H1 (cell line): ENCODE measurements around the gene MLLT6. TPM values are rescaled to one million over a fixed set of nuclear protein-coding genes. Genes with fewer than 3 reads are reported as not detected.

Experiments
- CTCF ChIA-PET: fragments of 300-600 bp; sonication (Branson Sonifier 250); formaldehyde crosslinking; loops from one replicate; lab custom pipeline; 2021; ENCODE audit not compliant: partially characterized antibody; lab: Charles Lee
- POLR2A ChIA-PET: fragments of 300-600 bp; sonication (Branson Sonifier 250); formaldehyde crosslinking; loops from one replicate; lab custom pipeline; 2021; ENCODE audit warnings: inconsistent platforms; ENCODE audit not compliant: partially characterized antibody; lab: Charles Lee
- DNase-seq, 2 experiments: peaks; one replicate each; pipeline versions ENCODE4 v3.0.0 to v3.0.0-alpha.2; 2010 to 2022; ENCODE audit warnings: low spot score in 2 of 2, low read depth in 1 of 2, mixed read lengths in 1 of 2
- FAIRE-seq: peaks from 2 replicates; lab custom pipeline; 2011; peaks lifted over from hg19 to GRCh38; lab: Jason Lieb, UNC
- H2AFZ ChIP-seq: 2 replicates; pipeline ENCODE4 v1.8.1; 2012; ENCODE audit warnings: low read length, inconsistent platforms
- H2AK5ac ChIP-seq: 2 replicates; pipeline ENCODE4 v1.6.1; 2013; ENCODE audit warnings: low read depth, low read length
- H2BK120ac ChIP-seq: replicated peaks from 2 replicates; pipeline ENCODE3; 2013; ENCODE audit warnings: low read depth, low read length, inconsistent platforms
- H2BK12ac ChIP-seq: 2 replicates; pipeline ENCODE4 v1.6.1; 2013; ENCODE audit warnings: low read depth, low read length
- H2BK15ac ChIP-seq: 2 replicates; pipeline ENCODE4 v1.6.1; 2013; ENCODE audit warnings: low read length
- H2BK20ac ChIP-seq: 2 replicates; pipeline ENCODE4 v1.6.1; 2013; ENCODE audit warnings: low read length
- H2BK5ac ChIP-seq: 2 replicates; pipeline ENCODE4 v1.6.1; 2013; ENCODE audit warnings: low read depth, low read length
- H3K14ac ChIP-seq: 2 replicates; pipeline ENCODE4 v1.6.1; 2013; ENCODE audit warnings: inconsistent platforms; ENCODE audit not compliant: insufficient read length
- H3K18ac ChIP-seq: 2 replicates; pipeline ENCODE4 v1.6.1; 2013; ENCODE audit warnings: low read length; ENCODE audit errors: extremely low read depth
- H3K23ac ChIP-seq: 2 replicates; pipeline ENCODE4 v1.6.1; 2013; ENCODE audit warnings: inconsistent platforms; ENCODE audit not compliant: insufficient read length
- H3K23me2 ChIP-seq: 2 replicates; pipeline ENCODE4 v1.6.1; 2013; ENCODE audit warnings: low read depth, low read length
- H3K27ac ChIP-seq: 2 replicates; pipeline ENCODE4 v1.6.1; 2011; ENCODE audit warnings: low read depth, low read length, inconsistent platforms
- H3K27me3 ChIP-seq, 4 experiments: replicated peaks in 1 of 4; 1 replicate in 1 of 4; 2 replicates in 3 of 4; pipeline versions ENCODE4 v1.6.1 to v1.8.1; 2011 to 2013; ENCODE audit warnings: low read length in 3 of 4, mild to moderate bottlenecking in 3 of 4, inconsistent platforms in 2 of 4, mixed read lengths in 2 of 4, moderate library complexity in 1 of 4; ENCODE audit not compliant: control insufficient read depth in 3 of 4, insufficient read depth in 3 of 4; ENCODE audit errors: extremely low read depth in 1 of 4
- H3K36me3 ChIP-seq, 4 experiments: 2 replicates each; pipeline versions ENCODE4 v1.6.1 to v1.8.1; 2011 to 2013; ENCODE audit warnings: mild to moderate bottlenecking in 4 of 4, low read length in 3 of 4, moderate library complexity in 2 of 4, control low read depth in 1 of 4, inconsistent platforms in 1 of 4; ENCODE audit not compliant: insufficient read depth in 4 of 4, control insufficient read depth in 2 of 4
- H3K4ac ChIP-seq: replicated peaks from 2 replicates; pipeline ENCODE3; 2013; ENCODE audit warnings: low read length, low read depth, mixed read lengths, inconsistent platforms; ENCODE audit not compliant: insufficient read length
- H3K4me1 ChIP-seq, 4 experiments: replicated peaks in 1 of 4; 1 replicate in 1 of 4; 2 replicates in 3 of 4; pipeline versions ENCODE4 v1.6.1 to v1.8.1; 2011 to 2013; ENCODE audit warnings: low read length in 3 of 4, inconsistent platforms in 2 of 4, mixed read lengths in 1 of 4; ENCODE audit not compliant: insufficient read depth in 4 of 4, control insufficient read depth in 3 of 4
- H3K4me2 ChIP-seq, 2 experiments: 2 replicates each; pipeline versions ENCODE4 v1.6.1 to v1.8.1; 2011 to 2013; ENCODE audit warnings: low read depth in 2 of 2, low read length in 2 of 2, control low read depth in 1 of 2, inconsistent platforms in 1 of 2, mild to moderate bottlenecking in 1 of 2; ENCODE audit not compliant: insufficient read depth in 1 of 2
- H3K4me3 ChIP-seq, 4 experiments: fragments of 200-600, 300-600 bp in 1 of 4; sonication (generic), shearing (Covaris generic), sonication (Bioruptor Twin) in 1 of 4; 2 replicates each; pipeline versions ENCODE4 v1.5.1 to v1.8.1; 2011 to 2016; ENCODE audit warnings: low read length in 4 of 4, low read depth in 3 of 4, control low read depth in 2 of 4, inconsistent platforms in 2 of 4, mild to moderate bottlenecking in 2 of 4, mixed read lengths in 1 of 4, moderate library complexity in 1 of 4; ENCODE audit not compliant: insufficient read depth in 2 of 4; ENCODE audit errors: extremely low read depth in 1 of 4
- H3K56ac ChIP-seq: replicated peaks from 2 replicates; pipeline ENCODE3; 2013; ENCODE audit warnings: low read depth, mild to moderate bottlenecking, mixed read lengths, low read length, inconsistent platforms; ENCODE audit not compliant: insufficient read length
- H3K79me1 ChIP-seq: 2 replicates; pipeline ENCODE4 v1.6.1; 2013; ENCODE audit warnings: low read depth, low read length, control low read depth
- H3K79me2 ChIP-seq, 2 experiments: 2 replicates each; pipeline versions ENCODE4 v1.6.1 to v1.8.1; 2012 to 2013; ENCODE audit warnings: low read length in 2 of 2, mild to moderate bottlenecking in 2 of 2, inconsistent platforms in 1 of 2; ENCODE audit not compliant: insufficient read depth in 2 of 2, control insufficient read depth in 1 of 2
- H3K9ac ChIP-seq, 4 experiments: replicated peaks in 1 of 4; 1 replicate in 1 of 4; 2 replicates in 3 of 4; pipeline versions ENCODE4 v1.6.1 to v1.8.1; 2011 to 2013; ENCODE audit warnings: low read depth in 3 of 4, low read length in 3 of 4, control low read depth in 2 of 4, mild to moderate bottlenecking in 2 of 4, moderate library complexity in 2 of 4, inconsistent platforms in 1 of 4; ENCODE audit errors: extremely low read depth in 1 of 4
- H3K9me3 ChIP-seq, 2 experiments: 2 replicates each; pipeline versions ENCODE4 v1.6.1 to v1.8.1; 2012 to 2013; ENCODE audit warnings: mild to moderate bottlenecking in 2 of 2, moderate library complexity in 2 of 2, control low read depth in 1 of 2, inconsistent platforms in 1 of 2, low read depth in 1 of 2, low read length in 1 of 2, mixed read lengths in 1 of 2; ENCODE audit not compliant: insufficient read depth in 2 of 2
- H4K20me1 ChIP-seq, 2 experiments: replicated peaks in 1 of 2; 2 replicates each; pipeline versions ENCODE3 to v1.8.1; 2011 to 2013; ENCODE audit warnings: inconsistent platforms in 2 of 2, low read length in 2 of 2, mild to moderate bottlenecking in 1 of 2; ENCODE audit not compliant: insufficient read depth in 2 of 2, control insufficient read depth in 1 of 2
- H4K5ac ChIP-seq: 2 replicates; pipeline ENCODE4 v1.6.1; 2013; ENCODE audit warnings: low read length, low read depth, mixed read lengths, inconsistent platforms; ENCODE audit not compliant: insufficient read length
- H4K8ac ChIP-seq: 2 replicates; pipeline ENCODE4 v1.8.0; 2013; ENCODE audit warnings: mild to moderate bottlenecking, moderate library complexity, low read length, inconsistent platforms; ENCODE audit not compliant: insufficient read depth; ENCODE audit errors: extremely low read depth
- H4K91ac ChIP-seq: replicated peaks from 2 replicates; pipeline ENCODE3; 2013; ENCODE audit warnings: low read length, mixed read lengths, inconsistent platforms; ENCODE audit not compliant: insufficient read length
- BACH1 ChIP-seq: IDR thresholded peaks from 2 replicates; pipeline ENCODE4 v1.6.1; 2012; ENCODE audit warnings: low read length, improper control_type of control experiment
- CHD1 ChIP-seq: IDR thresholded peaks from 2 replicates; pipeline ENCODE4 v1.6.1; 2012; ENCODE audit warnings: low read depth, low read length, improper control_type of control experiment
- EGR1 ChIP-seq: IDR thresholded peaks from 2 replicates; pipeline ENCODE4 v1.6.1; 2011; ENCODE audit warnings: low read depth, low read length, borderline replicate concordance
- EP300 ChIP-seq, 2 experiments: IDR thresholded peaks; 1 replicate in 1 of 2; 2 replicates in 1 of 2; pipeline ENCODE4 v1.6.1; 2011 to 2012; ENCODE audit warnings: low read depth in 2 of 2, low read length in 2 of 2, mild to moderate bottlenecking in 2 of 2, borderline replicate concordance in 1 of 2, inconsistent platforms in 1 of 2, moderate library complexity in 1 of 2
- GABPA ChIP-seq: IDR thresholded peaks from 2 replicates; pipeline ENCODE4 v1.6.1; 2011; ENCODE audit warnings: mild to moderate bottlenecking, low read length, moderate library complexity, borderline replicate concordance; ENCODE audit not compliant: insufficient read depth
- GTF2F1 ChIP-seq: IDR thresholded peaks from 2 replicates; pipeline ENCODE4 v1.6.1; 2012; ENCODE audit warnings: low read depth, low read length, improper control_type of control experiment, borderline replicate concordance
- JUN ChIP-seq: IDR thresholded peaks from 2 replicates; pipeline ENCODE4 v1.6.1; 2011; ENCODE audit warnings: low read depth, mild to moderate bottlenecking, improper control_type of control experiment, low read length
- KDM4A ChIP-seq: IDR thresholded peaks from one replicate; pipeline ENCODE4 v1.7.1; 2012; ENCODE audit warnings: low read depth, mild to moderate bottlenecking, moderate library complexity, low read length, inconsistent platforms; ENCODE audit not compliant: severe bottlenecking
- RAD21 ChIP-seq, 2 experiments: IDR thresholded peaks in 1 of 2; conservative IDR thresholded peaks in 1 of 2; 2 replicates each; pipeline ENCODE4 v1.6.1; 2011; ENCODE audit warnings: low read depth in 2 of 2, low read length in 2 of 2, improper control_type of control experiment in 1 of 2, inconsistent platforms in 1 of 2, mild to moderate bottlenecking in 1 of 2, moderate library complexity in 1 of 2
- RBBP5 ChIP-seq: IDR thresholded peaks from 2 replicates; pipeline ENCODE4 v1.7.1; 2012; ENCODE audit warnings: low read depth, mild to moderate bottlenecking, inconsistent platforms, low read length, moderate library complexity, borderline replicate concordance
- SRF ChIP-seq: IDR thresholded peaks from 2 replicates; pipeline ENCODE4 v1.6.1; 2011; ENCODE audit warnings: mild to moderate bottlenecking, low read depth, low read length, moderate library complexity
- TEAD4 ChIP-seq: IDR thresholded peaks from 2 replicates; pipeline ENCODE4 v1.6.1; 2012; ENCODE audit warnings: low read depth, low read length, inconsistent platforms, mixed read lengths
- WGBS, 2 experiments: shearing (Covaris generic) in 1 of 2; methylation state at CpG; one replicate each; pipeline versions ENCODE4 v1.1.6 to v1.1.7; 2013 to 2015; ENCODE audit warnings: low lambda C conversion rate in 2 of 2, mixed read lengths in 2 of 2, inconsistent platforms in 1 of 2, low coverage in 1 of 2, missing lambda C conversion rate in 1 of 2; ENCODE audit not compliant: insufficient replicate concordance in 2 of 2, insufficient coverage in 1 of 2, insufficient read length in 1 of 2; ENCODE audit errors: extremely low coverage in 1 of 2, missing lambda C conversion rate in 1 of 2; 5-methylcytosine and 5-hydroxymethylcytosine counted together
- polyA plus RNA-seq, 7 experiments: library from polyadenylated mRNA; depleted of rRNA in 3 of 7; stranded (reverse) in 5 of 7; unstranded in 2 of 7; fragments of >200 nt in 5 of 7; fragments of 200-250 nt in 2 of 7; gene quantifications; 1 replicate in 5 of 7; 2 replicates in 1 of 7; 4 replicates in 1 of 7; pipeline versions ENCODE4 v1.2.1 to v1.2.3, GENCODE V29; 2011 to 2013; ENCODE audit warnings: missing spikeins in 2 of 7, mixed read lengths in 2 of 7
- total RNA-seq: library from RNA; stranded (reverse); fragmentation: NEBNext Ultra II Directional; extraction: Animal tissue kit (Norgen Biotek cat#: 25700); gene quantifications from 2 replicates; pipeline ENCODE4 v1.2.1, GENCODE V29; 2021

Gene MLLT6
- total and polyA plus RNA-seq, 2 of the 8 experiments (the other 6 are each of a cell fraction or from before 2014, with no cell fraction given) = 6.5 to 8.0 TPM

DNA sequence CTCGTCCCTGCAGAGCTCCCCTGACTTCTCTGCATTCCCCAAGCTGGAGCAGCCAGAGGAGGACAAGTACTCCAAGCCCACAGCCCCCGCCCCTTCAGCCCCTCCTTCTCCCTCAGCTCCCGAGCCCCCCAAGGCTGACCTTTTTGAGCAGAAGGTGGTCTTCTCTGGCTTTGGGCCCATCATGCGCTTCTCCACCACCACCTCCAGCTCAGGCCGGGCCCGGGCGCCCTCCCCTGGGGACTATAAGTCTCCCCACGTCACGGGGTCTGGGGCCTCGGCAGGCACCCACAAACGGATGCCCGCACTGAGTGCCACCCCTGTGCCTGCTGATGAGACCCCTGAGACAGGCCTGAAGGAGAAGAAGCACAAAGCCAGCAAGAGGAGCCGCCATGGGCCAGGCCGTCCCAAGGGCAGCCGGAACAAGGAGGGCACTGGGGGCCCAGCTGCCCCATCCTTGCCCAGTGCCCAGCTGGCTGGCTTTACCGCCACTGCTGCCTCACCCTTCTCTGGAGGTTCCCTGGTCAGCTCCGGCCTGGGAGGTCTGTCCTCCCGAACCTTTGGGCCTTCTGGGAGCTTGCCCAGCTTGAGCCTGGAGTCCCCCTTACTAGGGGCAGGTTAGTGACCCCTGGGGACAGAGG lies 11.4 kb downstream of the MLLT6 start:
- Histone ChIP-seq H2AK5ac (no peak overlapping the region), H3K56ac (no peak overlapping the region), H3K27me3 (peaks cover 0 to 14% (median 8%) of the 10 kb centered on the region in 4 experiments; a peak in 6 of 7 replicates), H3K79me2 (no peaks in the 10 kb centered on the region), H2BK20ac (0 out of 2 replicates have a peak overlapping the region, but pooled peaks have one; percentile 48), H3K4ac (no peak overlapping the region), H3K14ac (no peak overlapping the region), H2BK12ac (peak overlapping the region; percentile 39; the same call in 1 of the 2 replicates), H3K4me3 (peak overlapping the region in 1 of 4 experiments; percentile 33; a peak in 1 of 8 replicates), H2AFZ (no peak overlapping the region), H2BK120ac (no peak overlapping the region), H4K5ac (no peak overlapping the region), H3K23ac (no peak overlapping the region), H2BK15ac (peak overlapping the region; percentile 81; the same call in 1 of the 2 replicates), H2BK5ac (no peak overlapping the region), H3K18ac (no peak overlapping the region; the same call in 1 of the 2 replicates), H3K9ac (no peak overlapping the region), H4K8ac (no peak overlapping the region), H3K79me1 (no peaks in the 10 kb centered on the region), H3K4me2 (peak overlapping the region in 1 of 2 experiments; percentile 61; a peak in 2 of 4 replicates), H3K9me3 (no peaks in the 10 kb centered on the region), H3K27ac (no peak overlapping the region), H3K4me1 (peaks cover 14 to 43% (median 29%) of the 10 kb centered on the region in 4 experiments), H3K23me2 (peaks cover 2% of the 10 kb centered on the region; the same call in 1 of the 2 replicates), H3K36me3 (no peaks in the 10 kb centered on the region), H4K91ac (peak overlapping the region; percentile 89), H4K20me1 (no peaks in the 10 kb centered on the region)
- FAIRE-seq (no peak), DNase-seq (no peak)
- CTCF ChIA-PET = interaction anchor here (0.6 to 7.9 kb wide), 12 partner anchors 9 to 1028 kb away, joined by 3 to 49 read pairs (median 4); partner anchors contain the start of gene EPOP
- WGBS, 2 experiments = 88% methylated on average over 15 of the region's 18 CpGs; no CpG with 5 or more reads in 1 of the 2 experiments
- POLR2A ChIA-PET = interaction anchor here (0.8 to 3.9 kb wide), 8 partner anchors 8 to 153 kb away, joined by 3 to 38 read pairs (median 4); partner anchors contain the start of genes CISD3, MLLT6 and RPL23
- TF ChIP-seq EGR1 (no peak), SRF (no peak), CHD1 (no peak), GABPA (no peak), RBBP5 (no peak), RAD21 (IDR thresholded peaks at IDR 0.05 in 1 of 2, conservative IDR thresholded peaks at IDR 0.05 in 1 of 2; ENCODE audit: low read depth in 2 of 2, low read length in 2 of 2) (no peak), BACH1 (no peak), KDM4A (no peak), TEAD4 (no peak), GTF2F1 (no peak), EP300 (IDR thresholded peaks at IDR 0.05; ENCODE audit: borderline replicate concordance in 1 of 2, low read depth in 2 of 2, low read length in 2 of 2) (no peak), JUN (no peak)
